ENCODE results near the gene PVR.
"Not testable (repeated sequence)": the region's sequence is repeated elsewhere in the genome, so short reads cannot be mapped to it uniquely, and the experiment has no call there.

The PVR gene

DNA sequence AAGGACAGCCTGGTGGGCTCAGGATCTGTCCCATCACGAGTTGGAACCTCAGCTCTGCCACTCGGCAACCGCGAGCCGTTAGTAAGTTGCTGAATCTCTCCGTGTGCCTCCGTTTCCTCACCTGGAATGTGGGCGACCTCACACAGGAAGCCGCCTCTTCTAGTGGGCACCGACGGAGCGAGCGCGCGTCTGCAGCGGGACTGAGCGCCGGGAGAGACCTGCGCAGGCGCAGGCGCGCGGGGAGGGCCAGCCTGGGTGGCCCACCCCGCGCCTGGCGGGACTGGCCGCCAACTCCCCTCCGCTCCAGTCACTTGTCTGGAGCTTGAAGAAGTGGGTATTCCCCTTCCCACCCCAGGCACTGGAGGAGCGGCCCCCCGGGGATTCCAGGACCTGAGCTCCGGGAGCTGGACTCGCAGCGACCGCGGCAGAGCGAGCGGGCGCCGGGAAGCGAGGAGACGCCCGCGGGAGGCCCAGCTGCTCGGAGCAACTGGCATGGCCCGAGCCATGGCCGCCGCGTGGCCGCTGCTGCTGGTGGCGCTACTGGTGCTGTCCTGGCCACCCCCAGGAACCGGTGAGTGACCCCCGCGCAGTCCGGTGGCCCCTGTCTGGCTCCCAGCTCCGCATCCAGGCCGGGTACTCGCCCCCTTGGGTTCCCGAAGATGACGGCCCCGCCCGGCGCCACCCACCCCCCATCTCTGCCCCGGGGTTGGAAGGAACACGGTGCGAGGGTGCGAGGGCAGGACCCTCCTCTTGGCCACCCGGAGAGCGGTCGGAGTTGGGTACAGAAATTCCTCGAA is at the start of gene PVR:
PVR (plus strand) TSS at position 306 of the 797 bp plus-strand sequence; CDS start at position 493, 187 bp downstream.
- no peak for FAIRE-seq

- no peak for FAIRE-seq
These were observed 47.1 kb upstream of the PVR start for GRCh38 chr19:44596428-44597130.

- FAIRE-seq, result no peak
These were observed 46.6 kb upstream of the PVR start for GRCh38 chr19:44597131-44597491.

DNA sequence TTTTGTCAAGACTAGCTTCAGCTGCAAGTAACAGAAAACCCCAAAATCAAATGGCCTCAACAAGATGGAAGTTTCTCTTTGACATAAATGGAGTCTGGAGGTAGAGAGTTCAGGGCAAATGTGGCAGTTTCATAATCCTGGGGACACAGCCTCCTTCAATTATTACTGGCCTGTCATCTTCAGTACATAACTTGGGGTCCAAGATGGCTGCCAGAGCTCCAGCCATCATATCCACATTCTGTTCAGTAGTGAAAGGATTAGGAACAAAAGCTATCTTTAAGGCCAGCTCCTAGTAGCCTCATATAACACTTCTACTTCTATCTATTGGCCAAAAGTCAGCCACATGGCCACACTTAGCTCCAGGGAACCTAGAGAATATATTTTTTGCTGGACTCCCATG is 45.4 kb upstream of the PVR start:
- FAIRE-seq, result no peak

GRCh38 chr19:44598880-44599279 is 44.8 kb upstream of the PVR start:
- FAIRE-seq, result no peak

- no peak for FAIRE-seq
These were observed 43.2 kb upstream of the PVR start for GRCh38 chr19:44600466-44600865.

DNA sequence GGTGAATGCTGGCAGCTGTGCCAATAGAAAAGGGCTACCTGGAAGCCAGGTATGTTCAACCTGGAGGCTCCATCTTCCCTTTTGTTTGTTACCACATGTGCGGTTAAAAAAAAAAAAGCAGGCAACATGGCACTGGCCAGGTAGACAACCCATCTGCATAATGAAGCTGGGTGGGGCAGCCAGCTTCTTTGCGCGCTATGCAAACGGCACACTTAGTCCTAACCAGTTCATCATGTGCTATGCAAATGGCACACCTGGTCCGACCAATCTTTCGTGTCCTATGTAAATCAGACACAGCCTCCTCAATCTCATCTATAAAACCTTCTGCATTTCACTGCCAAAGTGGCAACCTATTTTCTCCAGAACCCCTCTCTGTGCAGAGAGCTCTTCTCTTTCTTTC is 41.6 kb upstream of the PVR start:
- FAIRE-seq, result no peak

DNA sequence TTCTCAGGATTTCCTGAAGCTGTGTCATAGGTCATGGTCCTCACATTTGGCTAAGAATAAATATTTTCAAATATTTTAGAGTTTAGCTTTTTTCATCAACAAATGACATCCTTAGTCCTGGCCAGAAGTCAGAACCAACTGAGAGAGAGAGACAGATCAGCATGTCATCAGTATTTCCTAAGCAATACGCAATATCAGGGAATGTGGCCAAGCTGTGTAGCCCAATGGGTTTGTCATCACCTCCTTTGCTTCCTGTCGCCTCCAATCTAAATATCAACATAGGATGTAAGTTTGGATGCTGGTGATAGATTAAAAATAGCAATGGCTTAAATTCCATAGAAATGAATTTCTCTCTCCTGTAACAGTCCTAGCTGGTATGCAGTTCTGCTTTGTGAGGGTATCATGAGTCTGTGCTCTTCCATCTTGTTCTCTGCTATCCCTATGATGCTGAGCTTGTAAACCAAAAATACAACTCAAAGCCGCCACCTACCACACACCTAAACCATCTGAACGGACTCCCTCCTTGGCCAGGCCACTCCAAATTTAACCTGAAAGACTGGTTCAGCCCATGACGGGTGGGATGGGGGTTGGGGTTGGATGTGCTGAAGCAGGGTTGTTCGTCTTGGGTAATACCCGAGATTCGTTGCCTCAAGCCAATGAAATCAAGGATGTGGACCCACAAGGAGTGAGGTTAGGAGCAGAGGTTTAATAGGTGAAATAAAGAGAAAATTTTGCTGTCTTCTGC is 40.3 kb upstream of the PVR start:
- FAIRE-seq, result peak; percentile 80

GRCh38 chr19:44604241-44604640 is 39.5 kb upstream of the PVR start:
- FAIRE-seq, result no peak

DNA sequence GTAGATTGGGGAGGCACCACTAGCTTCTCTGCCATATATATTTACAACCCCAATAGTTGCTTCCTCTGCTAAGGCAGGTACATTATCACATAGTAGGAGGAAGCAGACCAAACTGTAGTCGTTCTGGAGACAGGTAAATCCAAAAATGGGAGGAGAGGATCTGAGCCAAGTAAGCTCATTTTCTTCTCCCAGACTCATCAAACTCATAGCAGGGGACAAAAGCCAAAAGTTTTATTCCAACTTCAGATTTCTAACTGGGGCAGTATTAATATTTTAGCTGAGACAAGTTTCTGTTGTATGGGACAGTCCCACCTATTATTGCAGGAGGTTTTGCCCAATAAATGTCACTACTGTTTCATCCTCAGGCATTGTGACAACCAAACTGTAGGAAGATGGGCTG is 38.2 kb upstream of the PVR start:
- no peak for FAIRE-seq

DNA sequence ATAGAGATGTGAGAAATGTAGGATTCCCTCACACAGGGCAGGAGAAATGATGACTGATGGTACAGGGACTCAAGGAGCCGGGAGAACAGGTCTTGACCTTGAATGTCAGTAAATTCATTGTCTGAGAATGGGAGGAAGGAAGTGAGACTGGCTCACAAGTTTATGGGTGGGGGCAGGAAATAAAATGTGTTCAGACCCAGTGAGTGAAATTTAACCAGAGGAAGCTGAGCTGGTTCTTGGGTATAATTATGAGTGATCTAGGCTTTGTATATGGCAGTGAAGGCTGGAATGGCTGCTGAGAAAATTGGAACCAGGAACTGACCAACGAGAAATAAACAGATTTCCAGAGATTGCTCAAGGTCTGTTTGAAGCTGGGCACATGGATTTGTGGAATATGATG is 36.7 kb upstream of the PVR start:
- FAIRE-seq, result no peak

DNA sequence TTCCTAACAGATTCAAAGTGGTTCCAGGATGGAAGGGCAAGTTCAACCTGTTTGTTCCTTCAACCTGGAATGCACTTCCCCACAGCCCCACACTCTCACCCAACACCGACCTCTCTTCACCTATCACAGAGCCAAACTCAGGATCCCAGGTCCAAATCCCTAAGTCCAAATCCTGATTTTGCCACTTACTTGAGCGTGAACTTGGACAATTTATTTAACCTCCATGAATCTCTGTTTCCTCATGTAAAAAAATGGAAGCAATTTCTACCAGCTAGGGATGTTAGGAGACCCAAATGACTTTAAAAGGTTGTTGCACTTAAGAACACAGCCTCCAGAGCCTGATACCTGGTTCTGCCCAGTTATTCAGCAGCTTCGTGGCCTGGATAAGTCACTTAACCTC is 35.8 kb upstream of the PVR start:
- FAIRE-seq, result no peak

- no peak for FAIRE-seq
These were observed 35.3 kb upstream of the PVR start for GRCh38 chr19:44608391-44608821.

DNA sequence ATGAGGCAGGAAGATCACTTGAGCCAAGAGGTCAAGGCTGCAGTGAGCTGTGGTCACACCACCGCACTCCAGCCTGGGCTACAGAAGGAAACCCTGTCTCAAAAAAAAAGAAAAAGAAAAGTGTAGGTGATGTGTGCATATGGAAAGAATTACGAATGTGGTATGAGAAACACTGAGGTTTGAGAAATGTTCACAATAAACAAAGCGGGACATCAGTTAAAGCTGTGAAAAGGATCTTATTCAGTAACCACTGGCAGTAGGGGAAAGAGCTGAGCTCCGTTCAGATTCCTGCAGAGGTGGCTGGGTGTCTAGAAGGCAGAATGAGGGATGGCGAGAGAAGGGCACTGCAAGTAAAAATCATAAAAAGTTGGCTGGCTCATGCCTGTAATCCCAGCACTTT is 34.5 kb upstream of the PVR start:
- FAIRE-seq, result no peak

DNA sequence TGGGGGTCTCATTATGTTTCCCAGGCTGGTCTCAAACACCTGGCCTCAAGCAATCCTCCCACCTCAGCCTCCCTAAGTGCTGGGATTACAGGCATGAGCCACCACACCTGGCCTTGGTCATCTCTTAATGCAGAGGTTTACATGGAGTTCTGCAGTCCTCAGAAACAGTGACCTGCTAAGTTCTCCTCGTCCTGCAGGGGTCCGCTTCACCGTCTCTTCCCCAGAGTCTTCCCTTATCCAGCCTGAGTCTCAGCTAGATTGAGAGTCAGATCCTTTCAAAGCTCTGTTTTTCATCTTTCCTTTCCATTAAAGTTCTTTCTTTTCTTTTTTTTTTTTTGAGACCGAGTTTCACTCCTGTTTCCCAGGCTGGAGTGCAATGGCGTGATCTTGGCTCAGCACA is 33.2 kb upstream of the PVR start:
- not testable (repeated sequence) for FAIRE-seq

GRCh38 chr19:44611812-44612295 is 31.9 kb upstream of the PVR start:
- FAIRE-seq, result no peak

- FAIRE-seq, result no peak
These were observed 30.2 kb upstream of the PVR start, which contains the start of gene IGSF23 for GRCh38 chr19:44613295-44614178. Gene IGSF23 (plus strand): TSS chr19:44613563. CDS start chr19:44613646, 83 bp downstream.

DNA sequence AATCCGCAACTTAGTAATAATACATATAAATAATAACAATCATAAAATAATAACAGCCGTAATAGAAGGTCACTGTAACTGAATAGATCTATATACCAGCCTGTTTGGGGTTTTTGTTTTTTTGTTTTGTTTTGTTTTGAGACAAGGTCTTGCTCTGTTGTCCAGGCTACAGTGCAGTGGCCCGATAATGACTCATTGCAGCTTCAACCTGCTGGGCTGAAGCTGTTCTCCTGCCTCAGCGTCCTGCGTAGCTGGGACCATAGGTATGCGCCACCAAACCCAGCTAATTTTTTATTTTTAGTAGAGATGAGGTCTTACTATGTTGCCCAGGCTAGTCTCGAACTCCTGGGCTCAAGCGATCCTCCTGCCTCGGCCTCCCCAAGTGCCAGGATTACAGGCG is 29.4 kb upstream of the PVR start:
- no peak for FAIRE-seq

DNA sequence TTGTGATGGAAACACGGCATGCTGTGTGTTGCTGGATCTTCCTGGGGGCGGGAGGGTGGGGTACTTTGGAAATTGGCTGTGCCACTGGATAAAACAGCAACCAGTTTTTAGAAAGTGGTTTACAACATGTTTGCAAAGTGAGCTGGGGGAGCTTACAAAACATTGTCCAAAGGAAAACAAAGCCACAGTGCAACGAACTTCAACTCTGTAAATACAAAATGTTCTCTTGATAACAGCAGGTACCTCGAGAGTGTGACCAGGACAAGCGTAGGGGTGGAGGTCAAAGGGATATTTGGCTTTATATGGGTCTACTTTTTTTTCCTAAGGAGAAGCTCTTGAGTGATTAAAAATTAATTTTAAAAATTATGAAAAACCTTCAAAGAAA is 27.9 kb upstream of the PVR start:
- no peak for FAIRE-seq

GRCh38 chr19:44617110-44617880 is 26.4 kb upstream of the PVR start:
- no peak for FAIRE-seq

GRCh38 chr19:44618640-44619357 is 24.9 kb upstream of the PVR start:
- FAIRE-seq, result no peak
